Right lobe of liver (tissue), 6 donors: ENCODE results near the gene SPHK1. TPM values are rescaled to one million over a fixed set of nuclear protein-coding genes. Genes with fewer than 3 reads are reported as not detected.

Experiments used
- ATAC-seq, 4 donors: fragments of 200-7000 bp; cut with Tn5 transposase; one replicate each; pipeline ENCODE4 v1.9.1; 2020; ENCODE audit warnings: mild to moderate bottlenecking in 4 of 4, moderate library complexity in 4 of 4
- DNase-seq, 3 donors: peaks; one replicate each; pipeline ENCODE4 v3.0.0-alpha.2; 2020
- H3K27ac ChIP-seq, 3 donors: fragments of 200-600 bp; one replicate each; pipeline ENCODE4 v1.8.0; 2022
- H3K27me3 ChIP-seq, 2 donors: fragments of 200-600 bp; one replicate each; pipeline ENCODE4 v1.8.0; 2022
- H3K36me3 ChIP-seq, 4 donors: fragments of 200-600 bp; sonication (generic) in 1 of 4; one replicate each; pipeline versions ENCODE4 v1.5.1 to v1.8.0; 2017 to 2022; ENCODE audit warnings: control low read depth in 1 of 4
- H3K4me1 ChIP-seq, 4 donors: fragments of 200-600 bp; sonication (generic) in 1 of 4; one replicate each; pipeline versions ENCODE4 v1.5.1 to v1.8.0; 2017 to 2022; ENCODE audit warnings: control low read depth in 1 of 4
- H3K4me3 ChIP-seq, 3 donors: fragments of 200-600 bp; one replicate each; pipeline ENCODE4 v1.8.0; 2022
- H3K9me3 ChIP-seq, 4 donors: fragments of 200-600 bp; sonication (generic) in 1 of 4; one replicate each; pipeline versions ENCODE4 v1.5.1 to v1.8.0; 2017 to 2022; ENCODE audit warnings: control low read depth in 1 of 4
- CTCF ChIP-seq, 4 donors: fragments of 200-600 bp in 3 of 4; fragments of 450-650 bp in 1 of 4; IDR thresholded peaks; one replicate each; pipeline versions ENCODE4 v1.5.1 to v1.8.0; 2016 to 2022; ENCODE audit warnings: antibody characterized with exemption in 4 of 4, mild to moderate bottlenecking in 2 of 4
- POLR2A ChIP-seq: fragments of 450-650 bp; IDR thresholded peaks from one replicate; pipeline ENCODE4 v1.6.1; 2017; ENCODE audit warnings: antibody characterized with exemption, mild to moderate bottlenecking
- WGBS: methylation state at CpG from one replicate; pipeline ENCODE4 v1.1.6; 2018; ENCODE audit warnings: low coverage, low lambda C conversion rate; ENCODE audit not compliant: insufficient coverage; ENCODE audit errors: missing lambda C conversion rate; 5-methylcytosine and 5-hydroxymethylcytosine counted together
- intact Hi-C, 2 donors: fragments of 100-400 bp; cut with DNase I; formaldehyde crosslinking; loops; one replicate each; pipeline versions ENCODE4 v1.11.2 to v1.14.1; 2022
- total RNA-seq, 6 experiments: library from RNA; depleted of rRNA in 2 of 6; stranded (reverse); fragments of >200 nt in 2 of 6; fragmentation: NEBNext Ultra II Directional in 3 of 6; extraction: Animal tissue kit (Norgen Biotek cat#: 25700) in 3 of 6; gene quantifications; one replicate each; pipeline versions ENCODE4 v1.1.0 to v1.2.4, GENCODE V29; 2016 to 2023
- donor health status: DM: no; HTN: yes; CAD: no.
- donor health status: DM: no; HTN: no; CAD: no.
- donor health status: DM: no; HTN: no; CAD: no.
- donor health status: DM: no; HTN: yes; CAD: no.
- donor health status: DM: no; HTN: yes; CAD: no.

Gene SPHK1
- total RNA-seq, 6 experiments from 2014 or later = 0.35 to 2.6 (median 1.5) TPM

DNA sequence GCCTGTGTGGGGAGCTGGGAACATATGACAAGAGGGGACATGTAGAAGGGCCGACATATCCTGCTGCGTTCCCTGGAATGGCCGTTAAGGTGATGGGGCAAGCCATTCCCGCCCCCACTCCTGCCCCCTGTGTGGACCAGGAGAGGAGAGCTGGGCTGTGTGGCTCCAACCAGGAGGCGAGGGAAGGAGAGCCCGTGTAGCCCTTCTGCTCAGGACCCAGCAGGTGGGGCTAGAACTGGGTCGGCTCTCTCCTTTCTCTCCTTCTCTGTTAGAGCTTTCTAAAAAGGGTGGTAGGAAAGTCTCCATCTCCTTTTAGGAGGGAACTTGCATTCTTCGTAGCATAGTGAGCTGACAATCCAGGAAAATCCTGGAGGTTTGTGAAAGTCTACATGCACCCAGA is 12.8 kb downstream of the SPHK1 start:
- H3K27me3 ChIP-seq = no peaks in the 10 kb centered on the region
- ATAC-seq (no peak), DNase-seq (no peak)
- H3K36me3 ChIP-seq = peaks cover 0 to 71% (median 4%) of the 10 kb centered on the region in 4 donors
- no peak overlapping the region for H3K4me3 ChIP-seq
- TF ChIP-seq POLR2A (no peak), CTCF (IDR thresholded peaks at IDR 0.05) (no peak)
- WGBS = no CpG with 5 or more reads among the region's 8 CpGs
- H3K27ac ChIP-seq = no peak overlapping the region
- intact Hi-C loops = loop anchor here in 1 of 2 donors (5.0 kb wide), 1 partner anchor 90 kb away; the partner anchor contains the start of gene QRICH2
- no peaks in the 10 kb centered on the region for H3K9me3 ChIP-seq
- no peaks in the 10 kb centered on the region for H3K4me1 ChIP-seq

- H3K36me3 ChIP-seq = peaks cover 0 to 75% (median 4%) of the 10 kb centered on the region in 4 donors
- no peaks in the 10 kb centered on the region for H3K4me1 ChIP-seq
- intact Hi-C loops = loop anchor here in 1 of 2 donors (5.0 kb wide), 1 partner anchor 91 kb away; the partner anchor contains the start of gene QRICH2
- peak; percentile 80 to 96 (median 88) for ATAC-seq
- H3K4me3 ChIP-seq = no peak overlapping the region
- H3K27me3 ChIP-seq = no peaks in the 10 kb centered on the region
- peak; percentile 87 for DNase-seq
- 38% methylated on average over 3 of the region's 16 CpGs for WGBS
- peak; percentile 93 to 98 (median 96) for TF ChIP-seq CTCF (IDR thresholded peaks at IDR 0.05)
- TF ChIP-seq POLR2A = no peak
- no peaks in the 10 kb centered on the region for H3K9me3 ChIP-seq
- H3K27ac ChIP-seq = no peak overlapping the region
Observed at GRCh38 chr17:76397687-76398522, 13.5 kb downstream of the SPHK1 start.

- no peaks in the 10 kb centered on the region for H3K9me3 ChIP-seq
- no peaks in the 10 kb centered on the region for H3K27me3 ChIP-seq
- DNase-seq (peak in 1 of 3 donors; percentile 43), ATAC-seq (peak; percentile 16 to 33 (median 26))
- TF ChIP-seq POLR2A (no peak), CTCF (IDR thresholded peaks at IDR 0.05) (no peak)
- peaks cover 0 to 75% (median 4%) of the 10 kb centered on the region in 4 donors for H3K36me3 ChIP-seq
- H3K27ac ChIP-seq = no peak overlapping the region
- WGBS = 66% methylated on average over 13 of the region's 20 CpGs
- H3K4me1 ChIP-seq = no peaks in the 10 kb centered on the region
- H3K4me3 ChIP-seq = no peak overlapping the region
- intact Hi-C loops = loop anchor here in 1 of 2 donors (5.0 kb wide), 1 partner anchor 91 kb away; the partner anchor contains the start of gene QRICH2
Observed at GRCh38 chr17:76398523-76399174, 14.2 kb downstream of the SPHK1 start.

- H3K4me3 ChIP-seq = no peak overlapping the region
Observed at GRCh38 chr17:76399175-76400172, 15.1 kb downstream of the SPHK1 start.

More at GRCh38 chr17:76399175-76400172, 15.1 kb downstream of the SPHK1 start:
- Histone ChIP-seq H3K27me3 (no peaks in the 10 kb centered on the region), H3K36me3 (peaks cover 0 to 66% (median 4%) of the 10 kb centered on the region in 4 donors), H3K27ac (no peak overlapping the region), H3K9me3 (no peaks in the 10 kb centered on the region), H3K4me1 (no peaks in the 10 kb centered on the region)
- ATAC-seq (no peak), DNase-seq (no peak)
- intact Hi-C loops = loop anchor here in 1 of 2 donors (5.0 to 10.0 kb wide), 2 partner anchors 92 to 105 kb away; partner anchors contain the start of genes QRICH2 and RHBDF2
- WGBS = 90% methylated on average over 16 of the region's 33 CpGs
- TF ChIP-seq CTCF (IDR thresholded peaks at IDR 0.05) = no peak
- no peak for TF ChIP-seq POLR2A
